ENCODE data around the gene MYLK3. TPM values are rescaled to one million over a fixed set of nuclear protein-coding genes. Genes with fewer than 3 reads are reported as not detected.
A peak's percentile ranks its signal among the peaks of the same experiment; 100 is the strongest.

The MYLK3 gene
- polyA plus RNA-seq, 3 donors: 0.32 TPM; not detected in 2

GRCh38 chr16:46715769-46716305 is 32.3 kb downstream of the MYLK3 start:
- no peak for TF ChIP-seq CTCF (IDR thresholded peaks at IDR 0.05)
- intact Hi-C loops (cut with micrococcal nuclease): no loop called here
- Histone ChIP-seq H3K4me1 (ENCODE audit: control insufficient read depth in 1 of 2, insufficient read depth in 2 of 2, low read length in 2 of 2) (peaks cover 37% of the 10 kb centered on the region in 2 donors), H3K4me2 (replicated peaks; ENCODE audit: extremely low read depth, low read length, poor library complexity, severe bottlenecking) (no peak overlapping the region), H3K79me2 (ENCODE audit: insufficient read depth, low read length) (no peaks in the 10 kb centered on the region), H3K9ac (ENCODE audit: insufficient read depth, low read length, poor library complexity, severe bottlenecking) (no peak overlapping the region), H3K4me3 (replicated peaks in 1 of 3; ENCODE audit: low read depth in 2 of 3, low read length in 3 of 3) (no peak overlapping the region), H4K20me1 (ENCODE audit: insufficient read depth, low read length) (no peaks in the 10 kb centered on the region), H3K27ac (ENCODE audit: low read depth in 1 of 2, low read length in 2 of 2) (no peak overlapping the region), H3K27me3 (ENCODE audit: control insufficient read depth in 2 of 2, insufficient read depth in 2 of 2, low read length in 2 of 2) (no peaks in the 10 kb centered on the region), H3K36me3 (replicated peaks in 1 of 2; ENCODE audit: control insufficient read depth in 1 of 2, insufficient read depth in 2 of 2, low read length in 2 of 2) (no peaks in the 10 kb centered on the region), H2AFZ (ENCODE audit: insufficient read depth, low read depth, low read length, poor library complexity, severe bottlenecking) (peak overlapping the region; percentile 52), H3K9me3 (replicated peaks in 1 of 2; ENCODE audit: control insufficient read depth in 1 of 2, insufficient read depth in 1 of 2, low read length in 2 of 2) (no peaks in the 10 kb centered on the region)
- H3K9me3 Mint-ChIP-seq: peaks cover 0 to 3% (median 2%) of the 10 kb centered on the region in 7 donors
- peaks cover 2% of the 10 kb centered on the region in 2 donors for H3K36me3 Mint-ChIP-seq
- peak overlapping the region in 1 of 7 donors; percentile 60 for H3K27ac Mint-ChIP-seq
- DNase-seq: no peak
- H3K4me3 Mint-ChIP-seq: no peak overlapping the region
- H3K4me1 Mint-ChIP-seq: peaks cover 46% of the 10 kb centered on the region
- peaks cover 0 to 7% (median 2%) of the 10 kb centered on the region in 3 donors for H3K27me3 Mint-ChIP-seq (ENCODE audit: low read depth in 3 of 3)
- 39% methylated on average over 4 of the region's 6 CpGs for WGBS (ENCODE audit: insufficient coverage)

- Histone ChIP-seq H3K27me3 (ENCODE audit: control insufficient read depth in 2 of 2, insufficient read depth in 2 of 2, low read length in 2 of 2) (no peaks in the 10 kb centered on the region), H4K20me1 (ENCODE audit: insufficient read depth, low read length) (no peaks in the 10 kb centered on the region), H3K36me3 (replicated peaks in 1 of 2; ENCODE audit: control insufficient read depth in 1 of 2, insufficient read depth in 2 of 2, low read length in 2 of 2) (no peaks in the 10 kb centered on the region), H3K79me2 (ENCODE audit: insufficient read depth, low read length) (no peaks in the 10 kb centered on the region), H3K9ac (ENCODE audit: insufficient read depth, low read length, poor library complexity, severe bottlenecking) (no peak overlapping the region), H2AFZ (ENCODE audit: insufficient read depth, low read depth, low read length, poor library complexity, severe bottlenecking) (no peak overlapping the region), H3K4me1 (ENCODE audit: control insufficient read depth in 1 of 2, insufficient read depth in 2 of 2, low read length in 2 of 2) (peaks cover 44 to 45% of the 10 kb centered on the region in 2 donors), H3K27ac (ENCODE audit: low read depth in 1 of 2, low read length in 2 of 2) (no peak overlapping the region), H3K4me2 (replicated peaks; ENCODE audit: extremely low read depth, low read length, poor library complexity, severe bottlenecking) (no peak overlapping the region), H3K9me3 (replicated peaks in 1 of 2; ENCODE audit: control insufficient read depth in 1 of 2, insufficient read depth in 1 of 2, low read length in 2 of 2) (no peaks in the 10 kb centered on the region), H3K4me3 (replicated peaks in 1 of 3; ENCODE audit: low read depth in 2 of 3, low read length in 3 of 3) (no peak overlapping the region)
- H3K36me3 Mint-ChIP-seq: peaks cover 2% of the 10 kb centered on the region in 2 donors
- no peak for TF ChIP-seq CTCF (IDR thresholded peaks at IDR 0.05)
- WGBS (ENCODE audit: insufficient coverage): 94% methylated on average over 2 of the region's 7 CpGs
- peaks cover 52% of the 10 kb centered on the region for H3K4me1 Mint-ChIP-seq
- DNase-seq: no peak
- H3K4me3 Mint-ChIP-seq: no peak overlapping the region
- H3K27me3 Mint-ChIP-seq (ENCODE audit: low read depth in 3 of 3): peaks cover 0 to 7% (median 2%) of the 10 kb centered on the region in 3 donors
- intact Hi-C loops (cut with micrococcal nuclease): no loop called here
- peaks cover 0 to 3% (median 2%) of the 10 kb centered on the region in 7 donors for H3K9me3 Mint-ChIP-seq
- peak overlapping the region in 1 of 7 donors; percentile 64 for H3K27ac Mint-ChIP-seq
Measured at GRCh38 chr16:46714797-46715591, 33.1 kb downstream of the MYLK3 start.
